Activated CD8-positive, alpha-beta memory T cell treated with anti-CD3 and anti-CD28 coated beads, Interleukin-2, amount 50 U/mL, for 48 hours (primary cell): ENCODE results near the gene LAMTOR5.
"Not testable (repeated sequence)": the region's sequence is repeated elsewhere in the genome, so short reads cannot be mapped to it uniquely, and the experiment has no call there.

ENCODE experiments used
- DNase-seq: peaks from one replicate; pipeline ENCODE4 v3.0.0-alpha.2; 2020

Gene LAMTOR5

GRCh38 chr1:110407260-110408210 lies at the start of gene LAMTOR5:
LAMTOR5 (minus strand) TSS chr1:110407694; CDS start chr1:110407620, 74 bp downstream.
- DNase-seq, result peak; percentile 94

DNA sequence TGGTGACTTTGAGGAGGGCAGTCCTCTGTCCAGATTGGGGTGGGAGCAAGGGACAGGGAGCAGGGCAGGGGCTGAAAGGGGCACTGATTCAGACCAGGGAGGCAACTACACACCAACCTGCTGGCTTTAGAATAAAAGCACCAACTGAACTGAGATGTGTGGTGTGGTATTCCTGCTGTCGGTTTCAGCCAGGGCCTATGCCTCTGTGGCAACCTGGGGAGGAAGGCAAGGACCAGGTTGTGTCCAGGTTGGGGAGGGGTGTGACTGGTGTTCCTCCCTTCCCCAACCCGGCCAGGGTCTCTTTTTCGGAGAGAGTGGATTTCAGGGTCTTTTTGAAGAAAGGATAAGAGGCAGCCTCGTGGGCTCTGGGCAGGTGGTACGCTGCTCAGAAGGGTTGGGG lies 49.7 kb upstream of the LAMTOR5 start:
- no peak for DNase-seq

GRCh38 chr1:110455151-110455550 lies 47.7 kb upstream of the LAMTOR5 start:
- no peak for DNase-seq

GRCh38 chr1:110454328-110454727 lies 46.8 kb upstream of the LAMTOR5 start:
- DNase-seq, result no peak

DNA sequence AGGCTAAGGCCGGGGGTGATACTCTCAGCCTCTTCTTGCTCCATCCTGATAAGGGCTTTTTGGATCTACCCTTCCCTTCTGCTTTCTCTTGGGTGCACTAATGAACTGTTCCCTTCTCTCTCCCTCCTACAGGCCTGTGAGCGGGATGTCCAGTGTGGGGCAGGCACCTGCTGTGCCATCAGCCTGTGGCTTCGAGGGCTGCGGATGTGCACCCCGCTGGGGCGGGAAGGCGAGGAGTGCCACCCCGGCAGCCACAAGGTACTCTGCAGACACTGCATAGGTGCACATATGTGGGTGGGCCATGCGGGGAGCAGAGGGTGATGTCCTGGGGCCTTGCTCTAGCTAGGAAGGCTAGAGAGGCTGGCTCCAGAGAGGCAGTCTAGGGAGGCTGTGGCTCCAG lies 46.3 kb upstream of the LAMTOR5 start:
- DNase-seq, result no peak

DNA sequence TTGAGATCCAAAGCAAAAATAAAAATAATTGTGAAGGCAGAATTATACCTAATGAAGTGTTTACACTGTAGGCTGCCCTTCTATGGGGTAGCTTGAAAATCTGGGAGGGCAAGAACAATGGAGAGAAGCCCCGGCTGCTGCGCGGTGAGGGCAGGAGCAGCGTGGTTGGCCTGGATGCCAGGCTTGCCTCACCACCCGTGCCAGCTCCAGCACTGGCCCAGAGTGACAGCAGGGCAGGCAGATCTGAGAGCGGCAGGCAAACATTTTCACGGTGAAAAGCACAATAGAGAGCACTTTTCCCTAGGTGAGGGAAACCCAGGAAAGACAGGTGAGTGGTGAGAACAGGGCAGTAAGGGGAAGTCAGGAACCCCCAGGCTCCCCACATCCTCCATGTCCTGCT lies 44.8 kb upstream of the LAMTOR5 start:
- no peak for DNase-seq

- DNase-seq, result no peak
Measured at GRCh38 chr1:110450929-110451328, 43.4 kb upstream of the LAMTOR5 start, which contains the start of gene PROK1. PROK1 (plus strand) TSS chr1:110451149; CDS start chr1:110451217, 68 bp downstream.

DNA sequence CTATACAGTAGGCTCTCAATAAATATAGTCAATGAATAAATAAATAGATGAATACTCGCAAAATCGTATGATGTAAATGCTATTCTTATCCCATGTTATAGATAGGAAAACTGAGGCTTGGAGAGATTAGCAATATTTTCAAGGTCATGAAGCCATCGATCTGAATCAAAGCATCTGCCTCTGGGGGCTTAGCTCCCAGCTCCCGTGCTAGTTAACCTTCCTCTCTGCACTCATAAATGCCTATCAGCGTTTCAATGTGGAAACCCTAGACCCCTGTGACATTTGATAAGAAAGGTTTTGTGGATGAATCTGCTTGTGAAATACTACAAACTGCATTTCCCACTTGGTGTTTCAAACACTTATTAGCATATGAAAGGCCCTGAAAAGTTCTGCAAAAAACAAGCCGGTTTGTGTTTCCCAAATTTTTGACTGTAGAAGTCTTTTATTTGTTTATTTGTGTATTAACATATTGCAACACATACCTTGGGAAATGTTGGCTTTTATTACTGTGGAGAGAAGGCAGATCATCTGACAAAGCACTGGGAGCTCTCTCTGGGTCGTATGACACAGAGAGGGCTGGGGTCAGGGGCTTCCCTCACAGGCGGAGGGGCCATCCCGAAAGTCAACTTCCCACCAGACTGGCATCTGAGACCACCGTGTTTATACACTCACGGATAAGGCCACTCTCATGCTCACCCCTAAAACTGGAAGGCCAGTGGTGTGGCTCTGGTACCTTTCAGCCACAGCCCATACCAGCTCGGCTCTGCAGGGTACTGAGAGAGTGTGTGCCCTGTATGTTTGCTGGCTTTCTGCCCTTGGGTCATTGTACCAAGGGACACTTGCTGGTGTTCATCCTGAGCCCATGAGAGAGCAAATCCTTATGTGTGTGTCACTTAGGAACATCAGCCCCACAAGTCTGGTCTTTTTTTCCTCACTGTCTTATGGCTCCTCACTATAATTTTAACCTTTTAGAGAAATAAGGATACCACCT lies 42.5 kb upstream of the LAMTOR5 start:
- no peak for DNase-seq

GRCh38 chr1:110444561-110444960 lies 37.1 kb upstream of the LAMTOR5 start:
- no peak for DNase-seq

DNA sequence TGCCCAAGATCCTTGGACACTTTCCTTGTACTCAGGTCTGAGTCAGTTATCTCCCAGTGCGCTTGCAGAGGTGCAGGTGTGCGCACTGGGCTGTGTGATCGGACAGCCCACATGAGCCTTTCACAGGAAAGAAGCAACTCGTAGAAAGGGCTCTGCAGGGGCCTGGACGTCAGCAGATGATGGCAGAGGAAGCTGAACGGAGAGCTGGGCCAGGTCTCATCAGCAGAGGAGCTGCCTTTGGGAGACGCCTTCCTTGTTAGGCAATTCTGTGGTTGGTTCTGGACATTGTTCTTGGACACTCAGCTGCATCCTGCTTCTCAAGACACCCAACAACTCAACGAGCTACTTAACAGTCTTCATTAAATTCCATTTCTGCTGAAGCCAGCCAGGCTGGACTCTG lies 36.0 kb upstream of the LAMTOR5 start:
- no peak for DNase-seq

DNA sequence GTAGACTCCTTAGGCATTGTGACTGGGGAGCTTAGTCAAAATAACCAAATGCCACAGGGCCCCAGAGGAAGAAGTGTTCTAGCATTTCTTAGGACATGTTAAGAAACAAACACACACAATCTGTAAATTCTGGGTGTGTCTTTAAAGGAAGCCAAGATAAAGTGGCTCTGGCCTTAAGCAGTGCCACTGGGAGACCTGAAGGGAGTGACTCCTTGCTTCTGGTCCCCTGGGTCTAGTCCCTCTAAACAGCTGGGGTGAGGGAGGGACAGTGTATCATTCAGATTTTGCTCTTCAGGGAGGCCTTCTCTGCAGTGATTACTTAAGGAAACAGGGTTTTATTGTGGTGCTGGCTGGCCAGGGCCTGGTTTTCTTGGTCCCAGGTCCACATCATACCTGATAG lies 34.4 kb upstream of the LAMTOR5 start:
- no peak for DNase-seq

DNA sequence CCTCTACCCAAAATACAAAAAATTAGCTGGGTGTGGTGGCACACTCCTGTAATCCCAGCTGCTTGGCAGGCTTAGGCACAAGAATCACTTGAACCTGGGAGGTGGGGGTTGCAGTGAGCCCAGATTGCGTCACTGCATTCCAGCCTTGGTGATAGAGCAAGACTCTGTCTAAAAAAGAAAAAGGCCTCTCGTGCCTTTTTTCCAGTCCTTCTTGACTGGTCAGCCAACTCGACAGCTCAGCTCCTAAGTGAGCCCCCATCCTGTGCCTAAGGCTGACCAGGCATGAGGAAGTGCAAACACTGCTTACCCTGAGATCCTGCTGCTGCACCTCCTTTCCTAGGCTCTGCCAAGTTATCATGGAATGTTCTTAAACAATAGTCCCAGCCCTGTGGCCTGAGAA lies 33.4 kb upstream of the LAMTOR5 start:
- DNase-seq, result no peak

DNA sequence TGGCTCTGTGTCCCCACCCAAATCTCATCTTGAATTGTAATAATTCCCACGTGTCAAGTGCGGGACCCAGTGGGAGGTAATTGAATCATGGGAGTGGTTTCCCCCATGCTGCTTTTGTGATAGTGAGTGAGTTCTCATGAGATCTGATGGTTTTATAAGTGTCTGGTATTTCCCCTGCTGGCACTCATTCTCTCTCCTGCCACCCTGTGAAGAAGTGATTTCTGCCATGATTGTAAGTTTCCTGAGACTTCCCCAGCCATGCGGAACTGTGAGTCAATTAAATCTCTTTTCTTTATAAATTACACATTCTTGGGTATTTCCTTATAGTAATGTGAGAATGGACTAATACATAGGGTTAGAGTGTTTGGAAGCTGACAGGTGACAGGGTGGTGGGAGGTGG lies 32.4 kb upstream of the LAMTOR5 start:
- DNase-seq, result not testable (repeated sequence)

- no peak for DNase-seq
Measured at GRCh38 chr1:110438893-110439292, 31.4 kb upstream of the LAMTOR5 start.

GRCh38 chr1:110437645-110438299 lies 30.3 kb upstream of the LAMTOR5 start:
- DNase-seq, result not testable (repeated sequence)

GRCh38 chr1:110436635-110437034 lies 29.1 kb upstream of the LAMTOR5 start:
- no peak for DNase-seq

DNA sequence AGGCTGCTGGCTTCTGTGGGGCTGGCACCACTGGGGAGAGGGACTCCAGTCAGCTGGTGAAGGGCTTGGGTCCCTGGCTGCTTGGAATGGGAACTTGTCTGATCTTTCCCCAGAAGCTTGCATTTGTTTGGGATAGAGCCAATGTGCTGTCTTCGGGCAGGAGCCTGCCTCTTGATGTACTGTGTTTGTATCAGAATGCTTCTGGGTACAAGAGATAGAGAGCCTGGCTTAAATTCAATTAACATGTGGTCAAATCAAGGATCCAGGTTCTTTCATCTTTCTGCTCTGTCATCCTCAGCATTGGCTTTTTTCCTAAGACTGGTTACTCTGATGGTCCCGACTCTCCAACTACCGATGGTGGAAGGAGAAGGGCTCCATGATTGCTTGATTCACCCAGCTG lies 27.5 kb upstream of the LAMTOR5 start:
- no peak for DNase-seq

GRCh38 chr1:110433803-110434202 lies 26.3 kb upstream of the LAMTOR5 start:
- DNase-seq, result no peak

DNA sequence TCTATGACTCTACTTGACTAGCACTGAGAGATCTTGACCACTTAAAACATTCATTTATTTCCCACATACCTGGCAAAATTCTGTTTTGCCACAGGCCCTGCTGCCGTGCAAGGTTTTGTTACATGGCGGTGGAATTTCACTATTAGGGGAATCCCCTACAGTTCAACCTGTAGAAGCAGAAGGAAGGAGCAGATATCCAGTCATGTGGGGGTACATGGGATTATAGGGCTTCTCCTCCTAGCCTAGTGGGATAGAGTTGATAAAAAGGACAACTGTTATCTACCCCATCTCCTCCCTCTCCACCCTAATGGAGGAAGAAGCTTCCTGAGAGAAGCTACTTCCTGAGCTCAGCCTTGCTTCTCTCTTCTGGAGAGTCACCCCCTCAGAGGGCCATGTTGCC lies 25.7 kb upstream of the LAMTOR5 start:
- no peak for DNase-seq

GRCh38 chr1:110430901-110431300 lies 23.4 kb upstream of the LAMTOR5 start:
- no peak for DNase-seq

DNA sequence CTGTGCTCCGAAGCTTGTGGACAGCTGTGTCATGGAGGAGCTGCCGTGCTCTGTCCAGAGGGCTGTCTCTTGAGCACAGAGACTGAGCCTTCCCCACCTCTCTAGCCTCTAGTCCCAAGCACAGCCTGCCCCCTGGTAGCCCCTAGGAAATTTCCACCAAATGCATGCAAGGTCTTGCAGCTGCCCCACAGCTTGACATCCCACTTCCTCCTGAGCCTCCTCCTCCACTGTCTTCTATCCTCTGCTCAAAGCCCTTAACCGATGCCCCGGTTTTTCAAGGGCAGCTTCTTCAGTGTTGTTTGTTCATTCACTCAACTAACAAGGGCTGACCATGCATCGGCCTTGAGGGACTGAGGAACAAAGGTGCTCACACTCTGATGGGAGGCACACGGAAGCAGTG lies 22.9 kb upstream of the LAMTOR5 start:
- DNase-seq, result no peak

DNA sequence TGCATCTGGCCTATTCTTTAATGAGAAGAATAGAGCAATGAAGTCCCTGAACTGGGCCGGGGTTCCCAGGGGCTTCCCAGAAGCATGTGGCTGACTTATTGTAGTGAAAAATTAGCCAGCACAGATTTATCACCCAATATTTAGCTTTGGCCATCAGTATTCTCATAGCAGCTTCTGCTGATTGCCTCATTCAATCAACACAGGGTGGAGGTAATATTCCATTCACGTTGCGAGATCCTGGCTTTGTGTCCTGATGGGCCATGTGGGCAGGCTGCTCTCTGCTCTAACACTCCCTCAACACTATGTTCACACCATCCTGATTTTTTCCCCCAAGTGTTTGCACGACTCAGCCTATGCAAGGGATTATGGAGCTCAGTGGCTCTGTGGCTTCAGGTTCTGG lies 21.5 kb upstream of the LAMTOR5 start:
- DNase-seq, result no peak

- DNase-seq, result no peak
Measured at GRCh38 chr1:110426854-110427253, 19.4 kb upstream of the LAMTOR5 start.
